NCI-H2171 treated with DMSO at 0.1 percent for 48 hours (cell line): Measurements from ENCODE around the gene CIDEA.
"Not testable (repeated sequence)": the region's sequence is repeated elsewhere in the genome, so short reads cannot be mapped to it uniquely, and the experiment has no call there.

Experiments used
- DNase-seq: peaks from one replicate; lab custom pipeline; 2025; lab: John Stamatoyannopoulos, UW

Gene CIDEA

GRCh38 chr18:12254136-12254819 is at the start of gene CIDEA:
CIDEA (plus strand) TSS chr18:12254361; CDS start chr18:12254384, 23 bp downstream.
- peak; percentile 29 for DNase-seq

GRCh38 chr18:12208296-12209153 is 45.6 kb upstream of the CIDEA start:
- DNase-seq, result not testable (repeated sequence)

- DNase-seq, result not testable (repeated sequence)
Measured at GRCh38 chr18:12212308-12212707, 41.9 kb upstream of the CIDEA start.

- not testable (repeated sequence) for DNase-seq
Measured at GRCh38 chr18:12214296-12215005, 39.7 kb upstream of the CIDEA start.

GRCh38 chr18:12216471-12216870 is 37.7 kb upstream of the CIDEA start:
- DNase-seq, result not testable (repeated sequence)

- DNase-seq, result not testable (repeated sequence)
Measured at GRCh38 chr18:12218603-12219002, 35.6 kb upstream of the CIDEA start.

- DNase-seq, result not testable (repeated sequence)
Measured at GRCh38 chr18:12222041-12222440, 32.1 kb upstream of the CIDEA start.

- DNase-seq, result not testable (repeated sequence)
Measured at GRCh38 chr18:12223326-12223725, 30.8 kb upstream of the CIDEA start.

- DNase-seq, result not testable (repeated sequence)
Measured at GRCh38 chr18:12226807-12227206, 27.4 kb upstream of the CIDEA start.

GRCh38 chr18:12227399-12228186 is 26.6 kb upstream of the CIDEA start:
- not testable (repeated sequence) for DNase-seq

- DNase-seq, result not testable (repeated sequence)
Measured at GRCh38 chr18:12228308-12228707, 25.9 kb upstream of the CIDEA start.

GRCh38 chr18:12230561-12230960 is 23.6 kb upstream of the CIDEA start:
- not testable (repeated sequence) for DNase-seq

GRCh38 chr18:12231040-12231882 is 22.9 kb upstream of the CIDEA start:
- no peak for DNase-seq

GRCh38 chr18:12231986-12232385 is 22.2 kb upstream of the CIDEA start:
- no peak for DNase-seq

- DNase-seq, result no peak
Measured at GRCh38 chr18:12233378-12233777, 20.8 kb upstream of the CIDEA start.

GRCh38 chr18:12234451-12235190 is 19.5 kb upstream of the CIDEA start:
- DNase-seq, result no peak

GRCh38 chr18:12236141-12236540 is 18.0 kb upstream of the CIDEA start:
- DNase-seq, result no peak

GRCh38 chr18:12236934-12237832 is 17.0 kb upstream of the CIDEA start:
- DNase-seq, result peak; percentile 51

- DNase-seq, result no peak
Measured at GRCh38 chr18:12238826-12239225, 15.3 kb upstream of the CIDEA start.
